A549 treated with ZK216348 at 1 μM for 4 hours (cell line): ENCODE results near the gene MYH15. TPM values are rescaled to one million over a fixed set of nuclear protein-coding genes. Genes with fewer than 3 reads are reported as not detected.

Experiments
- total RNA-seq: library from RNA; stranded (reverse); fragments of 200-300 nt; extraction: Qiagen RNA extraction; gene quantifications from 5 replicates; pipeline ENCODE4 v1.2.3, GENCODE V29; 2022; ENCODE audit warnings: low read depth

The MYH15 gene
- 0.12 to 0.23 TPM (median 0.15 TPM) in 5 replicates for total RNA-seq

DNA sequence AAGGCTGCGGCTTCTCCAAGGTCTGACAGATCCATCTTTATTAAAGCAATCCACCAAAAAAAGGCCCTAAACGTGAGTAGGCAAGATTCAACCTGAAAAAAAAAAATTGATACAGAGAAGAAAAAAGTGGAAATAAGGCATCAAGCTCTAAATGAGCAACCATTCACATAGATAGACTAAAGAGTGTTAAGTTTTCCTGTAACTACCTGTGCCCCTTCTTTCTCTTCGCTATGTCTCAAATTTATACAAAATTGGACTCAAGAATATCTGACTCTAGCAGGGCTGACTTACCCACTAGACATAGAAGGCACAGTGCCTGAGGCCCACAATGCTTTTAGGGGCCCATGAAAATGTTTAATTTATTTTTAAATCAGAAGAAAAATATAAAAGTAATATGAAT lies at the start of gene MYH15:
Gene MYH15, minus strand, starts transcription at position 101 of the 400 bp plus-strand sequence. Its CDS starts 66 bp downstream, at position 35.

Other genes starting within 250 kb of the MYH15 start
- 0.07 to 0.15 TPM in 2 of 5 replicates, not detected in the others for gene HHLA2, start 214.0 kb downstream of the MYH15 start, total RNA-seq
- gene CIP2A, start 78.8 kb upstream of the MYH15 start, total RNA-seq = 13.2 to 23.3 TPM (median 19.4 TPM) in 5 replicates
- 3.4 to 5.0 TPM (median 4.1 TPM) in 5 replicates for gene DZIP3, start 79.1 kb upstream of the MYH15 start, total RNA-seq
- not detected in 5 replicates for gene RETNLB, start 246.8 kb upstream of the MYH15 start, total RNA-seq